ENCODE results near the gene SSB. TPM values are rescaled to one million over a fixed set of nuclear protein-coding genes. Genes with fewer than 3 reads are reported as not detected.

Gene SSB
- total RNA-seq, 1 experiment from 2014 or later = 119 TPM

DNA sequence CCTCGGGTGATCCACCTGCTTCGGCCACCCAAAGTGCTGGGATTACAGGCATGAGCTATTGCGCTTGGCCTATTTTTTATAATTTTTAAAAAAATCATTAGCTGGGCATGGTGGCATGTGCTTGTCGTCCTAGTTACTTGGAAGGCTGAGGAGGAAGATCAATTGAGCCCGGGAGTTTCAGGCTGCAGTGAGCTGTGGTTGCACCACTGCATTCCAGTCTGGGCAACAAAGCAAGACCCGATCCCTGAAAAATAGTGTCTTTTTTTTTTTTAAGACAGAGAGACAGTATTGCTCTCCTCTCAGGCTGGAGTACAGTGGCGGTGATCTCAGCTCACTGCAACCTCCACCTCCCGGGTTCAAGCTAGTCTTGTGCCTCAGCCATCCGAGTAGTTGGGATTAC lies 4.8 kb downstream of the SSB start:
- H3K9me3 ChIP-seq (ENCODE audit: control insufficient read depth, insufficient read depth, low read depth, low read length) = no peaks in the 10 kb centered on the region
- ChIA-PET POLR2A (no interaction called here), CTCF (no interaction called here)
- no TSS peak for BruUV-seq (replicated peaks)
- TF ChIP-seq POLR2AphosphoS5 (IDR thresholded peaks at IDR 0.05; ENCODE audit: low read depth, low read length) (no peak), TCF7L2 (IDR thresholded peaks at IDR 0.05; ENCODE audit: low read depth, low read length) (no peak), SIN3A (IDR thresholded peaks at IDR 0.05; ENCODE audit: borderline replicate concordance, insufficient read depth, low read depth, low read length) (no peak)
- TF ChIP-seq, protein P1, sequence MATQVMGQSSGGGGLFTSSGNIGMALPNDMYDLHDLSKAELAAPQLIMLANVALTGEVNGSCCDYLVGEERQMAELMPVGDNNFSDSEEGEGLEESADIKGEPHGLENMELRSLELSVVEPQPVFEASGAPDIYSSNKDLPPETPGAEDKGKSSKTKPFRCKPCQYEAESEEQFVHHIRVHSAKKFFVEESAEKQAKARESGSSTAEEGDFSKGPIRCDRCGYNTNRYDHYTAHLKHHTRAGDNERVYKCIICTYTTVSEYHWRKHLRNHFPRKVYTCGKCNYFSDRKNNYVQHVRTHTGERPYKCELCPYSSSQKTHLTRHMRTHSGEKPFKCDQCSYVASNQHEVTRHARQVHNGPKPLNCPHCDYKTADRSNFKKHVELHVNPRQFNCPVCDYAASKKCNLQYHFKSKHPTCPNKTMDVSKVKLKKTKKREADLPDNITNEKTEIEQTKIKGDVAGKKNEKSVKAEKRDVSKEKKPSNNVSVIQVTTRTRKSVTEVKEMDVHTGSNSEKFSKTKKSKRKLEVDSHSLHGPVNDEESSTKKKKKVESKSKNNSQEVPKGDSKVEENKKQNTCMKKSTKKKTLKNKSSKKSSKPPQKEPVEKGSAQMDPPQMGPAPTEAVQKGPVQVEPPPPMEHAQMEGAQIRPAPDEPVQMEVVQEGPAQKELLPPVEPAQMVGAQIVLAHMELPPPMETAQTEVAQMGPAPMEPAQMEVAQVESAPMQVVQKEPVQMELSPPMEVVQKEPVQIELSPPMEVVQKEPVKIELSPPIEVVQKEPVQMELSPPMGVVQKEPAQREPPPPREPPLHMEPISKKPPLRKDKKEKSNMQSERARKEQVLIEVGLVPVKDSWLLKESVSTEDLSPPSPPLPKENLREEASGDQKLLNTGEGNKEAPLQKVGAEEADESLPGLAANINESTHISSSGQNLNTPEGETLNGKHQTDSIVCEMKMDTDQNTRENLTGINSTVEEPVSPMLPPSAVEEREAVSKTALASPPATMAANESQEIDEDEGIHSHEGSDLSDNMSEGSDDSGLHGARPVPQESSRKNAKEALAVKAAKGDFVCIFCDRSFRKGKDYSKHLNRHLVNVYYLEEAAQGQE (IDR thresholded peaks at IDR 0.05; ENCODE audit: insufficient read depth in 1 of 2, low read depth in 2 of 2, low read length in 1 of 2) = no peak
- TF ChIP-seq, protein P2, sequence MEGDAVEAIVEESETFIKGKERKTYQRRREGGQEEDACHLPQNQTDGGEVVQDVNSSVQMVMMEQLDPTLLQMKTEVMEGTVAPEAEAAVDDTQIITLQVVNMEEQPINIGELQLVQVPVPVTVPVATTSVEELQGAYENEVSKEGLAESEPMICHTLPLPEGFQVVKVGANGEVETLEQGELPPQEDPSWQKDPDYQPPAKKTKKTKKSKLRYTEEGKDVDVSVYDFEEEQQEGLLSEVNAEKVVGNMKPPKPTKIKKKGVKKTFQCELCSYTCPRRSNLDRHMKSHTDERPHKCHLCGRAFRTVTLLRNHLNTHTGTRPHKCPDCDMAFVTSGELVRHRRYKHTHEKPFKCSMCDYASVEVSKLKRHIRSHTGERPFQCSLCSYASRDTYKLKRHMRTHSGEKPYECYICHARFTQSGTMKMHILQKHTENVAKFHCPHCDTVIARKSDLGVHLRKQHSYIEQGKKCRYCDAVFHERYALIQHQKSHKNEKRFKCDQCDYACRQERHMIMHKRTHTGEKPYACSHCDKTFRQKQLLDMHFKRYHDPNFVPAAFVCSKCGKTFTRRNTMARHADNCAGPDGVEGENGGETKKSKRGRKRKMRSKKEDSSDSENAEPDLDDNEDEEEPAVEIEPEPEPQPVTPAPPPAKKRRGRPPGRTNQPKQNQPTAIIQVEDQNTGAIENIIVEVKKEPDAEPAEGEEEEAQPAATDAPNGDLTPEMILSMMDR (IDR thresholded peaks at IDR 0.05) = no peak
- no peaks in the 10 kb centered on the region for H3K27me3 ChIP-seq (ENCODE audit: control insufficient read depth, insufficient read depth, low read length)
- H3K36me3 ChIP-seq (ENCODE audit: control insufficient read depth, insufficient read depth, low read length) = peaks cover 54% of the 10 kb centered on the region
- ATAC-seq (no peak), DNase-seq (ENCODE audit: low read depth, low spot score) (no peak)
- H3K4me3 ChIP-seq (ENCODE audit: low read depth in 2 of 2, low read length in 2 of 2) = no peak overlapping the region
- intact Hi-C loops (cut with micrococcal nuclease; ENCODE audit: unreplicated experiment) = no loop called here
- no peak overlapping the region for H3K27ac ChIP-seq (ENCODE audit: low read length)
- in situ Hi-C loops (cut with HindIII; ENCODE audit: low pct_unique_long_range_greater_than_20kb, low sequenced_read_pairs) = no loop called here
- peaks cover 4% of the 10 kb centered on the region; the same call in 1 of the 2 replicates for H3K4me1 ChIP-seq (ENCODE audit: control insufficient read depth, insufficient read depth, low read length)

DNA sequence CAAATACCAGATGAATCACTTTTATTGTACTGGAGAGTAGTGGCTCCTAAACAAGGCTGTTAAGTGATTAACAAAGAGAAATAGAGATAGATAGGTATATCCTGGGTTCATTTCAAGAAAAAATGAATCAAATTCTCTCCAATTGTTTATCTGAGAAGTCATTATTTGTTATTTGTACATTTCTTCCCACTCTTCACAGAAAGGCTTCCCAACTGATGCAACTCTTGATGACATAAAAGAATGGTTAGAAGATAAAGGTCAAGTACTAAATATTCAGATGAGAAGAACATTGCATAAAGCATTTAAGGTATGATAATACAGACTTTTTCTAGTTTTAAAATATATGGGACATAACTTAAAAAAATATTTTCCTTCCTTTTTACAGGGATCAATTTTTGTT lies 7.9 kb downstream of the SSB start:
- DNase-seq (ENCODE audit: low read depth, low spot score) = no peak
- Histone ChIP-seq H3K9me3 (ENCODE audit: control insufficient read depth, insufficient read depth, low read depth, low read length) (no peaks in the 10 kb centered on the region), H3K36me3 (ENCODE audit: control insufficient read depth, insufficient read depth, low read length) (peaks cover 58% of the 10 kb centered on the region), H3K4me3 (ENCODE audit: low read depth in 2 of 2, low read length in 2 of 2) (no peak overlapping the region), H3K27me3 (ENCODE audit: control insufficient read depth, insufficient read depth, low read length) (no peaks in the 10 kb centered on the region), H3K4me1 (ENCODE audit: control insufficient read depth, insufficient read depth, low read length) (no peaks in the 10 kb centered on the region), H3K27ac (ENCODE audit: low read length) (no peak overlapping the region)
- ChIA-PET CTCF (no interaction called here), POLR2A (no interaction called here)
- ATAC-seq = no peak
- in situ Hi-C loops (cut with HindIII; ENCODE audit: low pct_unique_long_range_greater_than_20kb, low sequenced_read_pairs) = no loop called here
- intact Hi-C loops (cut with micrococcal nuclease; ENCODE audit: unreplicated experiment) = no loop called here
- BruUV-seq (replicated peaks) = no TSS peak
- TF ChIP-seq, protein P1 (IDR thresholded peaks at IDR 0.05; ENCODE audit: insufficient read depth in 1 of 2, low read depth in 2 of 2, low read length in 1 of 2) = no peak
- TF ChIP-seq POLR2AphosphoS5 (IDR thresholded peaks at IDR 0.05; ENCODE audit: low read depth, low read length) (no peak), SIN3A (IDR thresholded peaks at IDR 0.05; ENCODE audit: borderline replicate concordance, insufficient read depth, low read depth, low read length) (no peak), TCF7L2 (IDR thresholded peaks at IDR 0.05; ENCODE audit: low read depth, low read length) (no peak)
- TF ChIP-seq, protein P2 (IDR thresholded peaks at IDR 0.05) = no peak
